Caki2 (cell line): ENCODE data around the gene CBLB. TPM values are rescaled to one million over a fixed set of nuclear protein-coding genes. Genes with fewer than 3 reads are reported as not detected.
"Not testable (repeated sequence)": the region's sequence is repeated elsewhere in the genome, so short reads cannot be mapped to it uniquely, and the experiment has no call there.

Experiments used
- DNase-seq: peaks from one replicate; pipeline ENCODE4 v3.0.0-alpha.2; 2015; ENCODE audit warnings: low read depth
- in situ Hi-C: cut with HindIII; loops from 2 replicates; pipeline ENCODE4 v1.10.0; 2016; ENCODE audit warnings: low sequenced_read_pairs, low pct_unique_long_range_greater_than_20kb, mixed read lengths
- total RNA-seq: library from RNA; depleted of rRNA; stranded (reverse); fragments of >200 nt; shearing (Covaris generic); gene quantifications from 2 replicates; pipeline ENCODE4 v1.2.3, GENCODE V29; 2014; ENCODE audit warnings: low replicate concordance

Gene CBLB
- total RNA-seq, 1 experiment from 2014 or later, result 3.7 TPM

DNA sequence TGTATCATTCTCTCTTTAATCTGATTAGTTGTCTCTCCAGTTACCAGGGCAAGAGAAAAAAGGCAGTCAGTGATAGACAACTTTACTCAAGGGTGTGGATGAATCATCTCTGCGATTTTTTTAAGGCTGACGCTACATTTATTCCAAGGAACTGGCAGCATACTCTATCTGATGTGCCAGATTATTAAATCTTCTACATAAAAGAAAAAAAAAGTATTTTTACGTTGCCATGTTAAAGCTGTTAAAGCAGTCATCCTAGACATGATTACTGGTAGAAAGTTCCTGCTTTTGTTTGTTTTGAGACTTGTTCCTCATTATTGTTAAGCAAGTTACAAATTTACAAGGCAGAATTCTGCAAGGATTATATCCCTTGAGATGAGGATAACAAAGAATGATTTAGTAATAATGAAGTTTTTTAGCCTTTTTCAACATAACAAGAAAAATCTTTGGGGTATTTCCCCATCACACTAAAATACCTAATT is 121.7 kb downstream of the CBLB start:
- DNase-seq, result no peak
- in situ Hi-C loops, result no loop called here

DNA sequence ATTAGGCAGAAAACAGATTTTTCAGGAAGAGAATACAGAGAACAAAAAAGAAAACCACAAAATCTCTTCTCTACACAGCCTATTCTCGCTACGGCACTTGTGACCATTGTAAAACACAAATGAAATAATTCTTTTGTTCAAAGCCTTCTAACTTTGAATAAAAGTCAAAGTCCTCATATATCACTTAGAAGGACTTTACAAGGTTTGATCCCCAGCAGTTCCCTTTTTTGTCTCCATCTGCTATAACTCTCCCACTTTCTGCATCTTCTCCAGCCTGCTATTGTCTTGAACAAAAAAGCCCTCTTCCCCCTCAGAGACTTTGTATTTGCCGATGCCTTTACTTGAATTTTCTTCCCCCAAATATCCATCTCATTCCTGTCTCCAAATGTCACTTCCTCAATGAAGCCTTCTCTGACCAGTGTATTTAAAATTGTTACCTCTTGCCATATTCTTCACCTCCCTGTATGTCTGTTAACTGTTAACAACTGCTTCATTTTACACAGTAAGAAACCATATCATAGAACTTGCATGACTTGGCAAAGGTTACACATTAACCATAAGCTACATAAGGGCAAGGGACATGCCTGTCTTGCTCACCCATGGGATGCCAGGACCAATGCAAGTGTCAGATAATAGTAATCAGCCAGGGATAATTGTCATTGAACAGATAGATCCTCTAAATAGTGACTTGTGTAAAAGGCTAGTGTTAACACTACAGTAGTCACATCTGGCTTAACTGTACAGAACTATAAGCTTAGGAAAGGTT is 122.4 kb downstream of the CBLB start:
- DNase-seq, result peak; percentile 49
- in situ Hi-C loops, result no loop called here

DNA sequence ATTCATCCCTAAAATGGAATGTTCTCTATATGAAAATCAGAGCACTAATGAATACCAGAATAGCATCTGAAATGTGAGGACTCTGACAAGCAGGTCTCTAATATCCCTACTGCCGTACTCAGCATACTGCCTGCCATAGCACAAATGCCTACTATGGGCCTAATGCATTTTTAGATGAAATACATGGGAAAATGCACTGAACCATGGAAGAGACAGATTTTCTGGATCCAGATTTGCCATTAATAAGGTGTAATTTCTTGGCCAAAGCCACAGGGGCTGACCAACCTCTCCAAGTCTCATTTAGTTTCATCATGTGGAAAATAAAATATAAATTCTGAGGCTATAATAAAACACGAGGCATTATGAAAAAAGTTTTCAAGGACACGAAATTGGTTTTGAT is 123.8 kb downstream of the CBLB start:
- in situ Hi-C loops, result no loop called here
- DNase-seq, result no peak

DNA sequence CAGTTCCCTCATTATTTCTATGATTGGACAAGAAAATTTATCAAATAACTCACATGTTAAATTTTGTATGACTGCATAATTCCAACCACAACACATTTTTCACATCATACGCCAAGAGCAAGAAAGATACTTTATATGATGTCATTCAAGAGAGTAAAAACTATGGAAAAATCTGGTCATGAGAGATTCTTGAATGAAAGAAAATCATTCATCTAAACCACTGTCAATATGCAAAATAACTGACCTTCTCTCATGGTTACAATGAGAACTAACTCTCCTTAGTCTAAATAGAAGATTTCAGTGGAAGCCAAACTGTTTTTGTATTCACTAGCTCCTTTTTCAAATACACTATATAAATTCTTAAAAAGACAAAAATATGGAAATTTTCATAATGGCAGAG is 124.6 kb downstream of the CBLB start:
- no peak for DNase-seq
- in situ Hi-C loops, result no loop called here

- in situ Hi-C loops, result no loop called here
- DNase-seq, result no peak
Observed at GRCh38 chr3:105733356-105733755, 135.5 kb downstream of the CBLB start.

GRCh38 chr3:105731686-105732085 is 137.1 kb downstream of the CBLB start:
- no peak for DNase-seq
- in situ Hi-C loops, result no loop called here

DNA sequence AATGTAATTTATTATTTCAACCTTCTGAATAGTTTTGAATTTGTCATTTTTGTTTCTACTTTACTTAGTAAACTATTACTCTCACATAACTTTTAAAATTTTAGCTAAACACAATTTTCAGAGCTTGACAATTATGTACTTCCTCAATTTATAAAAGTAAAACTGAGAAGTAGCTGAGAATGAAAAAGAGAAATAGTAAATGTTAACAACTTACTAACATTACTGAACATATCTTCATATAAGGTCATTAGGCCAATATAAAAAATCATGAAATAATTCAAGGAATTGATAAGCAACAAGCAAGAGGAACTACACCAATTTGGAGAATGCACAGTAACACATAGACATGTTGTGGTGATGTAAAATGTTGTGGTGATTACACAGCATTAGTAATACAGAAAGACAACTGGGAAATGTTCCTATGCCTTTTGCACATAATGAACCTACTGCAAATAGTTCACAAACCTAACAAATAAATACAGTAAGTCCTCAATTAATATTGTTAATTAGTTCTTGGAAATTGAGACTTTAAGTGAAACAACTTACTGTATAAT is 137.9 kb downstream of the CBLB start:
- in situ Hi-C loops, result no loop called here
- no peak for DNase-seq

DNA sequence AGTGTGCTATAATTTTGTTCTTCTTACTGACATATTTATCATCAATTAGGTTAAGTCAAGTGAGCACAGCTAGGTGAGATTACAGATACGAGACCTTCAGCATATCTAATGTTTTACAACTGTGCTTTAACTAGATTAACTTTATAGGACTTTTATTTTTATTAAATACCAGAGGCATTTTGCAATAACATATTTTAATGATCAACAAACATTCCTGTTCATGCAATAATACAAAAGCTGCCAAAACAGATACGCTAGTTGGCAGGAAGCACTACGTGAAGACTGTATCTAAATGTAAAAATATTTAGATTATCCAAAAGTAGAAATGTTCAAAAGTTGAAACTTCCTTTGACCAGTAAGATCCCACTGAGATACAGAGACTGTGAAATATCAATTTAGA is 139.1 kb downstream of the CBLB start:
- DNase-seq, result no peak
- in situ Hi-C loops, result no loop called here

DNA sequence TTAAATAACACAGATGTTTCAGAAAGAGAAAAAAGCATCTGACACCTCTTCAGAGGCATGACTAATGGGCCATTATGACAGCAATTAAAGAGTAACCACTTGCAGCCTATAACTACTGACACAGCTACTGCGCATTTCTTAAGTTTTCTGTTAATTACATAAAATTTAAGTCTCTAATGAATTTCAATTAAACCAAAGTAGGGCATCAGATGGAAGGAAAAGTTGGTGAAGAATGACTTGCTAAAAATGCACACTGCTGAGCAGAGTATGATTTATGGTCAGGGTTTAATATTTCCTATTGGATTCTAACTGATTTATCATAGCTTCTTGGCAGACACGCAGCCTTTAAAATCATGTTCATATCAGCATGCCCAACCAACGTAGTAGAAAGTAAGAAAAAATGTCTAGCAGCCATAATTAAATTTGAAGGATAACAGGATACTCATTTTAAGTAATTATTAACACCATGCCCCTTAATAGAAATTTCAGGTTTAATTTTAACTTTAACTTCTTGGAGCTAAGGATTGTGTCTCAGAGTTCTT is 140.0 kb downstream of the CBLB start:
- in situ Hi-C loops, result no loop called here

GRCh38 chr3:105727036-105727435 is 141.8 kb downstream of the CBLB start:
- in situ Hi-C loops, DNase-seq: not testable (repeated sequence)

More for the DNA sequence above, 140.0 kb downstream of the CBLB start:
- DNase-seq, result no peak

GRCh38 chr3:105722943-105723556 is 145.8 kb downstream of the CBLB start:
- in situ Hi-C loops, result no loop called here

GRCh38 chr3:105719791-105720190 is 149.0 kb downstream of the CBLB start:
- in situ Hi-C loops, result no loop called here
- no peak for DNase-seq

More at GRCh38 chr3:105722943-105723556, 145.8 kb downstream of the CBLB start:
- no peak for DNase-seq

GRCh38 chr3:105715372-105715771 is 153.4 kb downstream of the CBLB start:
- in situ Hi-C loops, result no loop called here
- DNase-seq, result no peak

- in situ Hi-C loops, result no loop called here
- DNase-seq, result no peak
Observed at GRCh38 chr3:105714453-105714852, 154.4 kb downstream of the CBLB start.

DNA sequence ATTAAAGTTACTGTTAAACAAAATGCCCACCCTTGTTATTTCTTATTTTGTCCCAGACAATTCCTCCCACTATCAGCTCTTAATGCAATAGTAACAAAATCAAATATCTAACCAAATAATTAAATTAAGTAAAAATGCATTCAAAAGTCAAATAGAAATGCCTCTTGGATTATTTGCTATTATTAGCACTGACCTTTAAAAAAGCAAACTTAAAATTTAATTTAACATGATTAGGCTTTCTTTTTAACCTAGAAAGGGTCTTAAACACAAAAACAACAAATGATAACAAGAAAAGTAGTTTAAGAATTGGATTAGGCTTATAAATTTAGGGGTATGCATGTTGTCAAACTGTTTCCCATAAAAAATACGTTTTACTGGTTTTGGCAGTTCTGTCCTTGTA is 159.8 kb downstream of the CBLB start:
- DNase-seq, result no peak
- in situ Hi-C loops, result no loop called here

DNA sequence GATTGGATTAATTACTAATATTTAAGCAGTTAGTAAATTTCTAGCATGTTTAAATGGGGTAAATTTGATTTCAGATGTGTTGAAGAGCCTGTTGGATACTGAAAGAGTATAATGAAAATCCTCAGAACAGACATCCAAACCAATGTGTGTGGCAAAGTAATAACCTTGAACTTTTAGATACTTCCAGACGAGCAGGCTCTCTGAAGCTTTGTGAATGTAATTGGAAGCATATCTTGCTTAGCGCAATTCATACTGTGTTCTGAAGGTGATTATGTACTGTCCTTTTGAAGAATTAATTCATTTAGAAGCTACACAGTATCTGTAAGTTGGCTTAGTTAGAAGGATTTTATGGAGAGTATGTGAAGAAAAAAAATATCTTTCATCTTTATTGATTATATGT is 161.8 kb downstream of the CBLB start:
- in situ Hi-C loops, result no loop called here
- DNase-seq, result no peak

DNA sequence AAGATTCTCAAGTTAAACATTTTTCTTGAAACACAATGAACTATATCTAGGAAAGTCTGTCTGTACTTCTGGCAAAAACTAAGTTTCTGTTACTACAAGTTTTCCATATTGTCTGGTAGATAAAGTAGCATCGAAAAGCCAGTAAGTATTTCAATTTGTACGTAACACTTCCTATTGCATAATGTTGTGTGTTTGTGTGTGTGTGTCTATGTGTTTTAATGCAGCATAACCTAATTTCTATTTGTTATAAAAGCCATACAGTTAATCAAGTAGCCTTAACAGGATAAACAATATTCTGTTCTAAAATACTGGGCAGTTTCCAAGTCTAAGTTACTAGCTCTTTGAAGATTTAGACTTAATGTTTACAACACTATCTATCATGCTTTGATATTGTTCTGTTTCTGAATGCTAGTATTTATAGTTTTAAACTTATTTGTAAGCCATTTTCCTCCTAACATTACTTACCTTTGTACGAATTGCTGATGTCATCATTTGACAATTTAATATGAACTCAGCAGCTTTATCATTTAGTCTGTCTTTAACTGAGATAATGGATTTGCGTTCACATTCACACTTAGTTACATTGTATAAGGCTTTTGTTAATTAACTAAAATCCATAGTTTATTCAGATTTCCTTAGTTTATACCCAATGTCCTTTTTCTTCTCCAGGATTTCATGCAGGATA is 163.9 kb downstream of the CBLB start:
- in situ Hi-C loops, result no loop called here
- no peak for DNase-seq

- DNase-seq, result no peak
- in situ Hi-C loops, result no loop called here
Observed at GRCh38 chr3:105700575-105700974, 168.2 kb downstream of the CBLB start.

GRCh38 chr3:105691633-105692032 is 177.2 kb downstream of the CBLB start:
- in situ Hi-C loops, result no loop called here
- DNase-seq, result no peak
